CD14-positive monocyte (primary cell): Measurements from ENCODE around the gene ZDHHC8. TPM values are rescaled to one million over a fixed set of nuclear protein-coding genes. Genes with fewer than 3 reads are reported as not detected.

Source experiments
- DNase-seq, 3 donors: peaks; one replicate each; pipeline ENCODE4 v3.0.0-alpha.2; 2011 to 2022
- H2AFZ ChIP-seq: 2 replicates; pipeline ENCODE4 v1.6.0; 2012; ENCODE audit warnings: mild to moderate bottlenecking, low read depth, low read length, inconsistent platforms; ENCODE audit not compliant: insufficient read depth, poor library complexity, severe bottlenecking
- H3K27ac ChIP-seq, 2 donors: 1 replicate in 1 of 2; 2 replicates in 1 of 2; pipeline ENCODE4 v1.5.1; 2012 to 2013; ENCODE audit warnings: low read length in 2 of 2, control low read depth in 1 of 2, inconsistent platforms in 1 of 2, low read depth in 1 of 2, mild to moderate bottlenecking in 1 of 2
- H3K27me3 ChIP-seq, 2 donors: one replicate each; pipeline versions ENCODE4 v1.6.0 to v1.6.1; 2011 to 2013; ENCODE audit warnings: low read length in 2 of 2; ENCODE audit not compliant: control insufficient read depth in 2 of 2, insufficient read depth in 2 of 2
- H3K36me3 ChIP-seq, 2 donors: replicated peaks in 1 of 2; 1 replicate in 1 of 2; 2 replicates in 1 of 2; pipeline versions ENCODE4 v1.5.1 to v1.6.1; 2012 to 2013; ENCODE audit warnings: low read length in 2 of 2, control low read depth in 1 of 2, inconsistent platforms in 1 of 2, mild to moderate bottlenecking in 1 of 2; ENCODE audit not compliant: insufficient read depth in 2 of 2, control insufficient read depth in 1 of 2
- H3K4me1 ChIP-seq, 2 donors: 1 replicate in 1 of 2; 2 replicates in 1 of 2; pipeline versions ENCODE4 v1.5.1 to v1.6.1; 2012 to 2013; ENCODE audit warnings: low read length in 2 of 2, control low read depth in 1 of 2, inconsistent platforms in 1 of 2, mild to moderate bottlenecking in 1 of 2, moderate library complexity in 1 of 2; ENCODE audit not compliant: insufficient read depth in 2 of 2, control insufficient read depth in 1 of 2
- H3K4me2 ChIP-seq: replicated peaks from 2 replicates; pipeline ENCODE3; 2012; ENCODE audit warnings: low read length, moderate library complexity, mild to moderate bottlenecking; ENCODE audit not compliant: poor library complexity, severe bottlenecking; ENCODE audit errors: extremely low read depth
- H3K4me3 ChIP-seq, 3 experiments: fragments of 200-600 bp in 1 of 3; sonication (generic) in 1 of 3; replicated peaks in 1 of 3; 1 replicate in 2 of 3; 2 replicates in 1 of 3; pipeline ENCODE4 v1.5.1; 2011 to 2013; ENCODE audit warnings: low read length in 3 of 3, mild to moderate bottlenecking in 3 of 3, control low read depth in 2 of 3, low read depth in 2 of 3, inconsistent platforms in 1 of 3, moderate library complexity in 1 of 3
- H3K79me2 ChIP-seq: 2 replicates; pipeline ENCODE4 v1.6.0; 2012; ENCODE audit warnings: mild to moderate bottlenecking, control low read depth, inconsistent platforms, low read length, moderate library complexity; ENCODE audit not compliant: insufficient read depth
- H3K9ac ChIP-seq: 2 replicates; pipeline ENCODE4 v1.6.0; 2017; ENCODE audit warnings: low read length, mild to moderate bottlenecking; ENCODE audit not compliant: insufficient read depth, poor library complexity, severe bottlenecking
- H3K9me3 ChIP-seq, 2 donors: replicated peaks in 1 of 2; 1 replicate in 1 of 2; 2 replicates in 1 of 2; pipeline versions ENCODE4 v1.5.1 to v1.6.1; 2012 to 2013; ENCODE audit warnings: low read length in 2 of 2, control low read depth in 1 of 2; ENCODE audit not compliant: control insufficient read depth in 1 of 2, insufficient read depth in 1 of 2
- H4K20me1 ChIP-seq: 2 replicates; pipeline ENCODE4 v1.6.0; 2012; ENCODE audit warnings: mild to moderate bottlenecking, low read length, control low read depth, moderate library complexity; ENCODE audit not compliant: insufficient read depth
- H3K27ac Mint-ChIP-seq, 7 donors: one replicate each; pipeline ENCODE4 v1.8.0; 2020; ENCODE audit warnings: mild to moderate bottlenecking in 7 of 7, mixed read lengths in 7 of 7, moderate library complexity in 6 of 7, inconsistent platforms in 2 of 7
- H3K27me3 Mint-ChIP-seq, 3 donors: one replicate each; pipeline ENCODE4 v1.8.0; 2021 to 2022; ENCODE audit warnings: low read depth in 3 of 3, mild to moderate bottlenecking in 3 of 3, mixed read lengths in 3 of 3, moderate library complexity in 3 of 3, inconsistent platforms in 1 of 3
- H3K36me3 Mint-ChIP-seq, 2 donors: one replicate each; pipeline ENCODE4 v1.8.0; 2020; ENCODE audit warnings: mixed read lengths in 2 of 2, inconsistent platforms in 1 of 2, mild to moderate bottlenecking in 1 of 2
- H3K4me1 Mint-ChIP-seq: one replicate; pipeline ENCODE4 v1.8.0; 2020; ENCODE audit warnings: mild to moderate bottlenecking, mixed read lengths
- H3K4me3 Mint-ChIP-seq, 2 donors: one replicate each; pipeline ENCODE4 v1.8.0; 2020; ENCODE audit warnings: mild to moderate bottlenecking in 2 of 2, mixed read lengths in 2 of 2, moderate library complexity in 1 of 2
- H3K9me3 Mint-ChIP-seq, 7 donors: one replicate each; pipeline ENCODE4 v1.8.0; 2020 to 2022; ENCODE audit warnings: mixed read lengths in 7 of 7, mild to moderate bottlenecking in 6 of 7, moderate library complexity in 6 of 7, inconsistent platforms in 2 of 7
- CTCF ChIP-seq: fragments of 200-600 bp; IDR thresholded peaks from one replicate; pipeline ENCODE4 v1.8.0; 2022; ENCODE audit warnings: antibody characterized with exemption, mild to moderate bottlenecking
- WGBS: methylation state at CpG from one replicate; pipeline ENCODE4 v1.1.5; 2013; ENCODE audit warnings: missing lambda C conversion rate; ENCODE audit not compliant: insufficient coverage; 5-methylcytosine and 5-hydroxymethylcytosine counted together
- intact Hi-C, 2 donors: fragments of 100-400 bp; cut with micrococcal nuclease; formaldehyde crosslinking; loops; one replicate each; pipeline versions ENCODE4 v1.15.0 to v1.15.1; 2023
- polyA plus RNA-seq, 3 donors: library from polyadenylated mRNA; depleted of rRNA in 1 of 3; unstranded in 2 of 3; stranded (reverse) in 1 of 3; fragments of 300-500 nt in 2 of 3; fragments of >200 nt in 1 of 3; fragmentation: Illumina TruSeq in 2 of 3; gene quantifications; 1 replicate in 2 of 3; 2 replicates in 1 of 3; pipeline ENCODE4 v1.2.3, GENCODE V29; 2012 to 2021

The ZDHHC8 gene
- polyA plus RNA-seq, 3 donors = 0.73 to 76.3 (median 1.1) TPM

GRCh38 chr22:20146777-20147176, 15.2 kb downstream of the ZDHHC8 start:
- no peaks in the 10 kb centered on the region for H3K4me1 Mint-ChIP-seq

GRCh38 chr22:20147237-20147988, 15.8 kb downstream of the ZDHHC8 start:
- no peaks in the 10 kb centered on the region for H4K20me1 ChIP-seq
- no peak overlapping the region for H3K27ac ChIP-seq
- no peak for DNase-seq
- H3K79me2 ChIP-seq = no peaks in the 10 kb centered on the region
- no peaks in the 10 kb centered on the region for H3K9me3 ChIP-seq
- H3K27ac Mint-ChIP-seq = no peak overlapping the region
- peaks cover 0 to 2% (median 0%) of the 10 kb centered on the region in 3 donors for H3K27me3 Mint-ChIP-seq
- H3K4me1 ChIP-seq = no peaks in the 10 kb centered on the region
- no peak overlapping the region for H3K4me3 ChIP-seq
- peaks cover 0 to 3% of the 10 kb centered on the region in 2 donors for H3K36me3 Mint-ChIP-seq
- H3K9me3 Mint-ChIP-seq = no peaks in the 10 kb centered on the region
- H3K4me2 ChIP-seq = no peak overlapping the region
- H3K27me3 ChIP-seq = no peaks in the 10 kb centered on the region
- H3K4me1 Mint-ChIP-seq = no peaks in the 10 kb centered on the region
- H3K4me3 Mint-ChIP-seq = no peak overlapping the region
- intact Hi-C loops = no loop called here
- TF ChIP-seq CTCF = no peak
- H2AFZ ChIP-seq = no peak overlapping the region
- no peak overlapping the region for H3K9ac ChIP-seq
- WGBS = 86% methylated on average over 9 of the region's 14 CpGs
- H3K36me3 ChIP-seq = peaks cover 6 to 9% of the 10 kb centered on the region in 2 donors

More at GRCh38 chr22:20146777-20147176, 15.2 kb downstream of the ZDHHC8 start:
- Histone ChIP-seq H3K9ac (no peak overlapping the region), H3K36me3 (peaks cover 6 to 9% of the 10 kb centered on the region in 2 donors), H3K4me2 (no peak overlapping the region), H3K27ac (no peak overlapping the region), H2AFZ (no peak overlapping the region), H3K27me3 (no peaks in the 10 kb centered on the region), H3K4me1 (no peaks in the 10 kb centered on the region), H3K79me2 (no peaks in the 10 kb centered on the region), H3K9me3 (no peaks in the 10 kb centered on the region), H3K4me3 (no peak overlapping the region), H4K20me1 (no peaks in the 10 kb centered on the region)
- Mint-ChIP-seq H3K36me3 (peaks cover 0 to 3% of the 10 kb centered on the region in 2 donors), H3K27ac (no peak overlapping the region), H3K4me3 (no peak overlapping the region), H3K9me3 (no peaks in the 10 kb centered on the region), H3K27me3 (no peaks in the 10 kb centered on the region)
- intact Hi-C loops = no loop called here
- 92% methylated on average over 22 of the region's 22 CpGs for WGBS
- no peak for TF ChIP-seq CTCF
- no peak for DNase-seq
